Erythroblast (primary cell): Measurements from ENCODE around the gene ENTPD2.

Experiments
- GATA1 ChIP-seq: IDR thresholded peaks from 2 replicates; pipeline ENCODE4 v1.6.1; 2011; ENCODE audit warnings: low read depth, mild to moderate bottlenecking, control low read depth, low read length, moderate library complexity
- POLR2A ChIP-seq: IDR thresholded peaks from 2 replicates; pipeline ENCODE4 v1.6.1; 2011; ENCODE audit warnings: mild to moderate bottlenecking, low read length

GRCh38 chr9:137078701-137079400 lies 25.0 kb upstream of the ENTPD2 start:
- TF ChIP-seq POLR2A: no peak
- TF ChIP-seq GATA1: no peak
